Vagina (tissue), 2 donors: ENCODE results near the gene CCDC92.

Source experiments
- POLR2AphosphoS5 ChIP-seq, 2 donors: sonication (generic); formaldehyde crosslinking; IDR thresholded peaks; one replicate each; pipeline ENCODE4 v1.9.0; 2017; ENCODE audit warnings: antibody characterized with exemption in 2 of 2, mild to moderate bottlenecking in 2 of 2, low read depth in 1 of 2; ENCODE audit not compliant: insufficient read depth in 1 of 2
- TF ChIP-seq, protein P1 (sequence below), 3 experiments: fragments of 450-650 bp in 2 of 3; fragments of 200-600 bp in 1 of 3; sonication (generic) in 1 of 3; IDR thresholded peaks; one replicate each; pipeline ENCODE4 v1.5.1; 2017 to 2019; ENCODE audit warnings: antibody characterized with exemption in 3 of 3, mild to moderate bottlenecking in 2 of 3, moderate library complexity in 2 of 3

GRCh38 chr12:123886931-123887582 lies 85.6 kb downstream of the CCDC92 start:
- no peak for TF ChIP-seq POLR2AphosphoS5 (IDR thresholded peaks at IDR 0.05; ENCODE audit: insufficient read depth in 1 of 2, low read depth in 1 of 2)
- TF ChIP-seq, protein P1, sequence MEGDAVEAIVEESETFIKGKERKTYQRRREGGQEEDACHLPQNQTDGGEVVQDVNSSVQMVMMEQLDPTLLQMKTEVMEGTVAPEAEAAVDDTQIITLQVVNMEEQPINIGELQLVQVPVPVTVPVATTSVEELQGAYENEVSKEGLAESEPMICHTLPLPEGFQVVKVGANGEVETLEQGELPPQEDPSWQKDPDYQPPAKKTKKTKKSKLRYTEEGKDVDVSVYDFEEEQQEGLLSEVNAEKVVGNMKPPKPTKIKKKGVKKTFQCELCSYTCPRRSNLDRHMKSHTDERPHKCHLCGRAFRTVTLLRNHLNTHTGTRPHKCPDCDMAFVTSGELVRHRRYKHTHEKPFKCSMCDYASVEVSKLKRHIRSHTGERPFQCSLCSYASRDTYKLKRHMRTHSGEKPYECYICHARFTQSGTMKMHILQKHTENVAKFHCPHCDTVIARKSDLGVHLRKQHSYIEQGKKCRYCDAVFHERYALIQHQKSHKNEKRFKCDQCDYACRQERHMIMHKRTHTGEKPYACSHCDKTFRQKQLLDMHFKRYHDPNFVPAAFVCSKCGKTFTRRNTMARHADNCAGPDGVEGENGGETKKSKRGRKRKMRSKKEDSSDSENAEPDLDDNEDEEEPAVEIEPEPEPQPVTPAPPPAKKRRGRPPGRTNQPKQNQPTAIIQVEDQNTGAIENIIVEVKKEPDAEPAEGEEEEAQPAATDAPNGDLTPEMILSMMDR (IDR thresholded peaks at IDR 0.05) = no peak
